ENCODE results near the gene ADISSP.

DNA sequence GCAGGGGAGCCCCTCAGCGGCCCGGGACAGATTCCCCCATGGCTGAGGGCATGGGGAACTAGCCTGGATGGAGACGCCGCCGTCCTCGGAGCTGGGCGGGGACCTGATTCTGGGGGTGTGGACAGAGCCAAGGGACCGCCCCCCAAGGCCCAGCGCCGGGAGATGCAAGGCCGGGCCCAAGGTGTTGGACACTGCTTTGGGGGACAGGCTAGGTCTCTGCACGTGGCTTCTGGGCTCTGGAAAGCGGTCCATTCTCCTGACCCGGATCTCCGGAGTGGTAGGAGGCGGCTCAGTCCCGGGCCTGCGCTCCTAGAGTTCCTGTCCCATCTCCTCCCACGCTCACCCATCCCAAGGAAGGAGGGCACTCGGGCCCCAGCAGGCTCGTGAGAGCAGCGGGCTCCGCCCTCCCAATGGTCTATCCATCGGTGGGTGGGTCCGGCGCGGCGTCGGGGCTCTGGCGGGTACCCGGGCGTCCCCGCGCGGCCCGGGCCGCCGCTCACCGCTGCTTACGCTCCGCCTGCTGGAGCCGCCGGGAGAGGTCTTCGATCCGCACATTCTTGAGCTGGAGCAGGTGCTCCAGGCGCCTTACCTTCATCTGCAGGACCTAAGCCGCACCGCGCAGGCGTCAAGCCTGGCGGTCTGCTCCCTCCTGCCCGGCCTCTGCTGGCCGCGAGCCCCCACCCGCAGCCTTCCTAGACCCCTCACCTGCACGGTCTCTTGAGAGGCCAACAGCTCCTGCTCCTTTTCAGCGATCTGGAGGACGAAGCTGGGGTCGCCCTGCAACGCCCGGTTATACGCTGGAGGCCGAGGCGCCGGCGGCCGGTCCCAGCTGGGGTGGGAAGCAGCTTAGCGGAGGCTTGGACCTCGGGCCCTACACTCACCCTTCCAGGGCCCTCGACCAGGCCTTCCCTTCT, 10.4 kb upstream of the ADISSP start:
- TF ChIP-seq, protein P1, sequence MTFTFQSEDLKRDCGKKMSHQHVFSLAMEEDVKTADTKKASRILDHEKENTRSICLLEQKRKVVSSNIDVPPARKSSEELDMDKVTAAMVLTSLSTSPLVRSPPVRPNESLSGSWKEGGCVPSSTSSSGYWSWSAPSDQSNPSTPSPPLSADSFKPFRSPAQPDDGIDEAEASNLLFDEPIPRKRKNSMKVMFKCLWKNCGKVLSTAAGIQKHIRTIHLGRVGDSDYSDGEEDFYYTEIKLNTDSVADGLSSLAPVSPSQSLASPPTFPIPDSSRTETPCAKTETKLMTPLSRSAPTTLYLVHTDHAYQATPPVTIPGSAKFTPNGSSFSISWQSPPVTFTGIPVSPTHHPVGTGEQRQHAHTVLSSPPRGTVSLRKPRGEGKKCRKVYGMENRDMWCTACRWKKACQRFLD (tag by site-specific recombination; IDR thresholded peaks at IDR 0.05) = no peak
- TF ChIP-seq GLI4 (tag by site-specific recombination; IDR thresholded peaks at IDR 0.05) = no peak
- no peak for TF ChIP-seq ZNF175 (tag by site-specific recombination; IDR thresholded peaks at IDR 0.05)
- TF ChIP-seq YY1 (tag by site-specific recombination; IDR thresholded peaks at IDR 0.05) = no peak
- TF ChIP-seq SP2 (tag by site-specific recombination; IDR thresholded peaks at IDR 0.05) = peak; percentile 69
- no peak for TF ChIP-seq SETDB1 (IDR thresholded peaks at IDR 0.05; ENCODE audit: insufficient read length, low read length)
- no peak for TF ChIP-seq ZBTB1 (tag by site-specific recombination; IDR thresholded peaks at IDR 0.05)
- TF ChIP-seq ZNF792 (tag by site-specific recombination; IDR thresholded peaks at IDR 0.05) = no peak
- peak; percentile 40; the same call in 1 of the 2 replicates for TF ChIP-seq ZNF335 (tag by site-specific recombination; conservative IDR thresholded peaks at IDR 0.05)
